Placental epithelial cell (primary cell): Measurements from ENCODE around the gene ARHGAP24. TPM values are rescaled to one million over a fixed set of nuclear protein-coding genes. Genes with fewer than 3 reads are reported as not detected.

Experiments
- small RNA-seq: library from RNA; depleted of rRNA; stranded (forward); fragments of <200 nt; gene quantifications from one replicate; pipeline ENCODE3, GENCODE V24; 2012
- total RNA-seq: library from RNA; depleted of rRNA; stranded (reverse); fragments of >200 nt; gene quantifications from 2 replicates; pipeline ENCODE4 v1.2.3, GENCODE V29; 2012

Gene ARHGAP24
- total RNA-seq: 10.2 and 15.9 TPM in 2 replicates

DNA sequence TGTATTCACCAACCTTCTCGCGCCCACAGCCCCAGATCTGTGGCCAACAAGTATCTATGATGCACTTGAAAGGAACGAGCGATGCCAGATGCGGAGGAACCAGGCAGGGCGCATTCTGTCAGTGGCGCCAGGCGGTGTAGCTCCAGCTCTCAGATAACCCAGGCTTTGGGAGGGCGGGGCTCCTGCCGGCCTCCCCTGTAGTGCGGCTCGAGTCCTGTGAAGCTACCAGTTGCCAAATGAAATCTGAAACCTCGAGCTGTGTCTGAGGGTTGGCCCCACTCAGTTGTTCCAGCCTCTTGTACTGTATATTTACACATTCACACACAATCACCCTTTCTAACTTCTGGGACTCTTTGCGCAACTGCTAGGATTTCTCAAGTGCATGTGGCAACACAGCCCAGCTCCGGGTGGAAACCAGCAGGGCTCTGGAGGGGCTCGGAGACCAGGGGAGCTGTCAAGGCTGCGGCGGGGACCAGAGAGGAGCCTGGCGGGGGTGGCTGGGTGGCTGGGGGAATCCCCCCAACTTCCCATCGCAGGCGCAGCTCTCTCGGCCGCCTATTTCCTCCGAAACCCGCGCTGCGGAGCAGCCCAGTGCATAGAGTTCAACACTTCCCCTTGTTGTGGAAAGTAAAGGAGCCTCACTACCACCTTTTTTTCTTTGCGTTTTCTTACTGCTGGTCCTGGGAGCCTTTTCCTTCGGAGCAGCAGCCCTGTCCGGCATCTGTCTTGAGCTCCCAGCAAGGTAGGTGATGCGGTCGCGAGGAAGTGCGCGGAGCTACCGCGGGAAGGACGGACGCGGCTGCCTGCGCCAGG lies at the start of gene ARHGAP24:
Gene ARHGAP24 (plus strand): TSS at position 333 of the 813 bp plus-strand sequence.

Small RNAs within 50 kb of the gene (small RNA-seq; reads per million reads assigned to genes)
- not detected for gene MIR4451
